HL-60/S4 treated with phorbol 12-myristate 13-acetate at 8.2 ng/mL for 4 days and 3 days (cell line): Measurements from ENCODE around the gene TNFAIP2.
"Not testable (repeated sequence)": the region's sequence is repeated elsewhere in the genome, so short reads cannot be mapped to it uniquely, and the experiment has no call there.

Experiments used
- in situ Hi-C: fragments of 300-500 bp; cut with MboI; formaldehyde crosslinking; loops from 2 replicates; pipeline ENCODE4 v1.15.0; 2022; ENCODE audit warnings: low sequenced_read_pairs

TNFAIP2 gene

GRCh38 chr14:103105580-103106150 is 17.6 kb upstream of the TNFAIP2 start:
- in situ Hi-C loops, result no loop called here

- in situ Hi-C loops, result no loop called here
Measured at GRCh38 chr14:103107455-103107854, 15.8 kb upstream of the TNFAIP2 start.

DNA sequence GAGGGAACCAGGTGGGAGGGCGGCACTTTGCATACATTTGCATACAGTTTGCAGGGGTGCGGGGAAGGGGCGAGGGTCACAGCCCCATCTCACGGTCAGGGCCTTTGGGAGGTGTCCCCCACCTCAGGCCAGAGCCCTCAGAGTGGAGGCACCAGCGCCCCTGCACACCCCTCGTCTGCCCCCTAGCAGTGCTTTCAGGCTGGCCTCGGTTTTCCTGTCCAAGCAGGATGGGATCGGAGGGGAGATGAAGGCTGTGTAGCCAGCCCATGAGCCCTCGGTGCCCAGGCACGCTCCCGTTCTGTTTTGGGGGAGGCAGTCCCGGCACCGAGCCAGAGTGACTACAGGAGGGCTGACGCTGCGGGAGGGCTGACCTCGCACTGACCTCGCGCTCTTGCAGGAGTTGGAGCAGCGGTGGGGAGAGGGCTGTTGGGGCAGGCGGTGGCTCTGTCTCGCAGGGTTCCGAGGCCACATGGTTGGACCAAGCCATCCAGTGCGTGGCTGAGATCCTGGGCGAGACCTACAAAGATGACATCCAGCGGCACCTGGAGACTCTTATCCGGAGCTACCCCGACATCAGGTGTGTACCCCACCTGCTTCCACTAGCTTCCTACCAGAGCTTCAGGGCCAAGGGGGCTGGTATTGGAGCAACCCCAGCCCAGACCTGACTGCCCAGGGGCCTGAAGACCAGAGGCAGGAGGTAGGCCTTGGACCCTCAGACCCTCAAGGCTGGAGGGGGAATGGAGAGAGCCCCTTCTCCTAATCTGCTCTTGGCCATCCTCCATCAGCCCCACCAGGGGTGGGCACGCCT is 15.1 kb upstream of the TNFAIP2 start:
- in situ Hi-C loops, result no loop called here

DNA sequence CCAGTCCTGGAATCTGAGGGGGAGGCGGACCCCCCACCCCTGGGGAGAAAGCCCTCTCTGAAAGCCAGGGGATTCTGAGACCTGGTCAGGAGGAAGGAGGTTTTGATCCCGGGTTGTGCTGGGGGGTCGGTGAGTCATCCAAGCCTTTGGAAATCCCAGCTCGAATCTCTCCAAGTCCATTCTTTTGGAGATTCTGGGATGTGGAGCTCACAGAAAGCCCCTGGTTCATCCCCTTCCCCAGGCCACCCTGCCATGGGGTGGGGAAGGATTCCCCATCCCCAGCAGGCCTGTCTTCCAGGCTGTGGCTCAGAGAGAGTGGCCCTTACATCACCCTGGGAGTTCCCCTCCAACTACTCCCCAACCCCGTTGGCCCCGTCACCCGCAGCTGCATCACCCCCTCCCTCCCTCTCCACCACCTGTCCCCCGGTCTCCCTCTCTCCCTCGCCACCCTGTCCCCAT is 14.5 kb upstream of the TNFAIP2 start:
- in situ Hi-C loops, result no loop called here

DNA sequence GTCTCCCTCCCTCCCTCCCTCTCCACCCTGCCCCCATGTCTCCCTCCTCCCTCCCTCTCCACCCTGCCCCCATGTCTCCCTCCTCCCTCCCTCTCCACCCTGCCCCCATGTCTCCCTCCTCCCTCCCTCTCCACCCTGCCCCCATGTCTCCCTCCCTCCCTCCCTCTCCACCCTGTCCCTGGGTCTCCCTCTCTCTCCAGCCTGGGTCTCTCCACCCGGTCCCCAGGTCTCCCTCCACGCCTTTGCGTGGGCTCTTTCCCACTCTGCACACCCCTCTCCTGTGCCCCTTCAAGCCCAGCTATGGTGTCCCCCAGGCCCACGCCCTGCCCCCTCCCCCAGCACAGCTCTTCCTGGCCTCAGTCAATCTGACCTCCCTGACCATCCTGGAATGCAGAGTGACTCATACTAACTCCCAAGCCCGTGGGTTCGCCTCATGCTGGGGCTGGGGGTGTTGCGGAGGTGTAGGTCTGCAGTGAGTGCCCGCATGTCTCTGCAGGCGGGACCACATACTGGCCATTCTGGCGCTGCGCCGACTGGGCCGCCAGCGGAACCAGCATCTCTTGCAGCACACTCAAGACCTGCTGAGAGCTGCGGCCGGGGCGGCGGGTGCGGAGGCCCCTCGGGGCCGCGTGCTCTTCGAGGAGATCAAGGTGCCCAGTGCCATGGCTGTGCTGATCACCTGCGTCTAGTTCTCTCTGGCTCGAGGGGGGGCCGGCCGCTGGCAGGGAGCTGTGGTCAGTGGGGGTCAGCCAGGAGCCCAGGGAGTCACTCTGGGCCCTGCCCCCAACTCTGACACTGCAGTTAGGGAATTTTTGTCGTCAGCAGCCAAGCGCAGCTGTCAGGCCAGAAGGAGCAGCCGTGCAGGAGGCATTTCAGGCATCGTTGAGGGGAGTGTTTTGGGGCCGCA is 13.5 kb upstream of the TNFAIP2 start:
- in situ Hi-C loops, result no loop called here

- in situ Hi-C loops, result no loop called here
Measured at GRCh38 chr14:103110681-103111231, 12.5 kb upstream of the TNFAIP2 start.

DNA sequence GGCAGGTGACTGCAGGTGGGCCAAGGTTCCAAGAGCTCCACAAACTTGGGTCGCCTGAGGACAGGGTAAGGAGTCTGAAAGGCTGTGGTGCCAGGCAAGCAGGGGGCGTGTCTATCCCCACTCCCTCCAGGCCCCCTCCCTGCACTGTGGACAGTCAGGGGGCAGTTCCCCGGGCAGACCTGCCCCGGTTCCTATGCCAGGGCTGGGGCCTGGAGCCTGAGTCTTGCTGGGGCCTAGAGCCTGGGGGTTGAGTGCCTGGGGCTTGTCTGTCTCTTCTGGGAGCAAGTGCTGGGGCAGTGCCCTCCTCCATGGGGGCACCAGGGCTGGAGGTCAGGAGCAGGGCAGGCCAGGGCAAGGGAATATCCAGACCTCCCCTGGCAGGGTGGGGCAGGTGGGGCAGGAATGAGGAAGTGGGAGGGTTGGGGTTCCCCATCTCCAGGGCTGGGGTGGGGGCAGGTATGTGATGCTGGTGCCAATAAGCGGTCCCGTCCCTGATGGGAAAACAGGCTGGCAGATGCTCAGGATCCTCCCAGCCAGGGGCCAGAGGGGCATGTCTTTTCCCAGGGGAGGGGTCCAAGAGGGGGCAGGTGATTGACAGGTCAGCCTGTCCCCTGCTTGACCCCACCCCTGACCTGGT is 11.9 kb upstream of the TNFAIP2 start:
- in situ Hi-C loops, result no loop called here

GRCh38 chr14:103112400-103113243 is 10.6 kb upstream of the TNFAIP2 start:
- in situ Hi-C loops, result no loop called here

GRCh38 chr14:103113303-103113702 is 10.0 kb upstream of the TNFAIP2 start:
- in situ Hi-C loops, result no loop called here

- in situ Hi-C loops, result no loop called here
Measured at GRCh38 chr14:103113774-103114173, 9.5 kb upstream of the TNFAIP2 start.

GRCh38 chr14:103115086-103115679 is 8.1 kb upstream of the TNFAIP2 start:
- in situ Hi-C loops, result not testable (repeated sequence)

DNA sequence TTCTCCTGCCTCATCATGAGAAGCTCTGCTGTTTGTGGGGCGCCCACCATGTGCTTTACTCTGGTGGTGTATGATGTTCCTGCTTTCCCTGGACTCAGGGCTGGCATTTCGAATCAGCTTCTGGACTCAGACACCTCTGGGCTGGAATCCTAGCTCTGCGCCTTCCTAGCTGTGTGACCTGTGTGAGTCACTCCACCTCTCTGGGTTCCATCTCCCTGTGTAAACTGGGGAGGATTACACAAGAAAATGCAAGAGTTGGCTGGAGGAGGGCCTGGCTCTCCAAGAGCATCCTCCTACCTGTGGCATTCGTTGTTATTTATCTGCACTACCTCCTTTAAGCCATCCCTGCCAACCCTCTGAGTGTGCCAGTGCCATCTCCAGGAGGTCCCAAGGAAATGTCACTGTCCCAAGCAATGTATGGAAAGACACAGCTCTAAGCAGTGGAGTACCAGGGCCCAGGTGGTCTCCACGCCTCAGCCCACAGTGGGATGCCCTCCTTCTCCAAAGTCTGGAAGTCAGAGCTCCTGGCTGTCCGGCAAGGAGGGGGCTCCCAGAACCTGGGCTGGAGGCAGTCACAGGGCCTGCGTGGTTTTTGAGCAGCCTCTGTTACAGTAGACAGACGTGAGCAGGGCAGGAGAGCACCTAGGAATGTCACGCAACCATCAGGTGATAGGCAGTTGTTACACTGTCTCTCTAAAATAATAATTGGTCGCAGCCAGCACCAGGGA is 7.3 kb upstream of the TNFAIP2 start:
- in situ Hi-C loops, result no loop called here

GRCh38 chr14:103116636-103117035 is 6.6 kb upstream of the TNFAIP2 start:
- in situ Hi-C loops, result no loop called here

GRCh38 chr14:103117499-103117898 is 5.8 kb upstream of the TNFAIP2 start:
- in situ Hi-C loops, result not testable (repeated sequence)

- in situ Hi-C loops, result no loop called here
Measured at GRCh38 chr14:103118018-103118662, 5.1 kb upstream of the TNFAIP2 start.

DNA sequence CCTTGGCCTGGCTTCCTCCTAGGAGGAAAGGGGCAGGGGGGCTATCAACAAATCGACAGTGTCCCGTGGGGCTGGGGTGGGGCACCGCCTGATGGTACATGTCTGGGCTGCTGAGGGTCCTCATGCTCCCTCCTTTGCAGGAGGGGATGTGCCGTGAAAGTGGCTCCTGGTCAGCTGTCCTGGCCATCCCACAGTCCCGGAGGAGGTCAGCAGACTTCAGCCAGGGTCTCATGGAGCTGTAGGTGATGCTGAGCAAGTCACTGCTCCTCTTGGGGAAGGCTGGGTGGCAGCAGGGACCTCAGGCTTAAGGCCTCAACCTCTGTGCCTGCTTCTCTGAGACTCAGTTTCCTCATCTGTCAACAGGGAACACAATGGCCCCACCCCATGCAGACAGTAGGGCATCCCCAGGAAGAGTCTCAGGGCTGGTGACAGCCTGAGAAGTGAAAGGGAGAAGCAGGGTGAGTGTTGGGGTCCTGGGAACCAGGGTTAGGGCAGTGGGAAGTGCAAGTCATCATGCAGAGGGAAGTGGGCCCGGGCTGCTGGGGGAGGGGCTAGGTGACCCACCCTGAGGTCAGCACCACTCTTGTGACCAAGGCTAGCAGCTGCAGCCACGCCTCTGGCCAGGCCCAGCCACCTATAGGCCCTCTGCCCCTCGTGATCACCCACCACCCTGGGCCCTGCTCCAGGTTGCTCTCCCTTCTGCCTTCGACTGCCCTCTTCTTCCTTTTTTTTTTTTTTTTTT is 4.4 kb upstream of the TNFAIP2 start:
- in situ Hi-C loops, result no loop called here

GRCh38 chr14:103119527-103119926 is 3.7 kb upstream of the TNFAIP2 start:
- in situ Hi-C loops, result not testable (repeated sequence)
